Peyer's patch (tissue), 4 donors: ENCODE results near the gene AEBP2. TPM values are rescaled to one million over a fixed set of nuclear protein-coding genes. Genes with fewer than 3 reads are reported as not detected.

Source experiments
- DNase-seq, 3 donors: peaks; one replicate each; pipeline ENCODE4 v3.0.0-alpha.2; 2017 to 2019
- H3K27ac ChIP-seq, 4 donors: fragments of 200-600 bp; sonication (generic); one replicate each; pipeline ENCODE4 v1.5.1; 2016 to 2019
- H3K27me3 ChIP-seq, 2 donors: fragments of 200-600 bp; sonication (generic); one replicate each; pipeline ENCODE4 v1.5.1; 2019
- H3K36me3 ChIP-seq, 3 donors: fragments of 200-600 bp; sonication (generic); one replicate each; pipeline ENCODE4 v1.5.1; 2016 to 2019
- H3K4me1 ChIP-seq, 4 donors: fragments of 200-600 bp; sonication (generic); one replicate each; pipeline ENCODE4 v1.5.1; 2016 to 2019
- H3K4me3 ChIP-seq, 4 donors: fragments of 200-600 bp; sonication (generic); 1 replicate in 3 of 4; 2 replicates in 1 of 4; pipeline ENCODE4 v1.5.1; 2016 to 2019; ENCODE audit warnings: mild to moderate bottlenecking in 1 of 4
- H3K9me3 ChIP-seq, 4 donors: fragments of 200-600 bp; sonication (generic); one replicate each; pipeline ENCODE4 v1.5.1; 2016 to 2019; ENCODE audit warnings: mild to moderate bottlenecking in 1 of 4
- CTCF ChIP-seq, 6 experiments: fragments of 450-650 bp in 4 of 6; fragments of 200-600 bp in 2 of 6; sonication (generic) in 1 of 6; IDR thresholded peaks; one replicate each; pipeline ENCODE4 v1.5.1; 2017 to 2019; ENCODE audit warnings: antibody characterized with exemption in 6 of 6, mild to moderate bottlenecking in 3 of 6, moderate library complexity in 1 of 6
- POLR2A ChIP-seq, 2 donors: fragments of 450-650 bp; IDR thresholded peaks; one replicate each; pipeline ENCODE4 v1.5.1; 2017; ENCODE audit warnings: antibody characterized with exemption in 2 of 2, mild to moderate bottlenecking in 2 of 2, moderate library complexity in 2 of 2
- total RNA-seq, 4 donors: library from RNA; depleted of rRNA; stranded (reverse); fragments of >200 nt; gene quantifications; one replicate each; pipeline ENCODE4 v1.1.0, GENCODE V29; 2016

The AEBP2 gene
- total RNA-seq, 4 donors from 2014 or later: 22.9 to 58.4 (median 42.3) TPM

- Histone ChIP-seq H3K36me3 (no peaks in the 10 kb centered on the region), H3K27ac (no peak overlapping the region), H3K4me1 (no peaks in the 10 kb centered on the region), H3K4me3 (no peak overlapping the region), H3K27me3 (no peaks in the 10 kb centered on the region), H3K9me3 (no peaks in the 10 kb centered on the region)
- TF ChIP-seq CTCF (IDR thresholded peaks at IDR 0.05) (no peak), POLR2A (IDR thresholded peaks at IDR 0.05) (no peak)
- no peak for DNase-seq
Measured at GRCh38 chr12:19431407-19432308, 7.6 kb upstream of the AEBP2 start.

DNA sequence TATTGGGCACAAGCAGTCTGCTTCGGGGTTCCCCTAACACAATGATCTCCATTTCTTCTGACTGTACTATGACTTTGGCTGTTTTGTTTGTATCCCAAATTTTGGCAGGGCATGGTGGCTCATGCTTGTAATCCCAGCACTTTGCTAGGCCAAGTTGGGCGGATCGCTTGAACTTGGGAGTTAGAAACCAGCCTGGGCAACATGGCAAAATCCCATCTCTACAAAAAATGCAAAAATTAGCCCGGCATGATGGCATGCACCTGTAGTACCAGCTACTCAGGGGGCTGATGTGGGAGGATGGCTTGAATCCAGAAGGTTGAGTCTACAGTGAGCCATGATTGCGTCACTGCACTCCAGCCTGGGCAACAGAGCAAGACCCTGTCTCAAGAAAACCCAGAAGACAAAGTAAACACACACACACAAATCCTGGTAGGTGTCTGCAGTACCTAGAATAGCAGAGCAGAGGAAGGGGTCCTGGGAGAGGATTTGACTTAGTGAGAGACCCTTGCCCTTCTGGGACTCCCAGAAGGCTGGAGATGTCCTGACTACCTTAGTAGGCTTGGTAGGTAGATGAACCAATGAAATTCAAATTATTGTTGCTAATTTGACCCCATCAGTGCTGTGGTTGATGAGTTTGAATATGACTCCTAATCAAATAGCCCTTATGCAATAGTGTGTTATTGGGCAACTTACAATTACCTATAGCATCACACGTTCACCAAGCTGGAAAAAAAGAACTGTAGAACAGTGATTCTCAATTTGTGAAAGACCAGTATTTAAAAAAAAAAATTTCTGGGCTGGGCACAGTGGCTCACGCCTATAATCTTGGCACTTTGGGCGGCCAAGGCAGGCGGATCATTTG is 6.8 kb upstream of the AEBP2 start:
- no peak for DNase-seq
- H3K9me3 ChIP-seq: no peaks in the 10 kb centered on the region
- no peaks in the 10 kb centered on the region for H3K36me3 ChIP-seq
- TF ChIP-seq POLR2A (IDR thresholded peaks at IDR 0.05): no peak
- TF ChIP-seq CTCF (IDR thresholded peaks at IDR 0.05): no peak
- no peak overlapping the region for H3K27ac ChIP-seq
- H3K4me3 ChIP-seq: no peak overlapping the region
- no peaks in the 10 kb centered on the region for H3K27me3 ChIP-seq
- no peaks in the 10 kb centered on the region for H3K4me1 ChIP-seq

GRCh38 chr12:19434538-19434937 is 4.8 kb upstream of the AEBP2 start:
- no peak for TF ChIP-seq POLR2A (IDR thresholded peaks at IDR 0.05)
- Histone ChIP-seq H3K27ac (no peak overlapping the region), H3K36me3 (no peaks in the 10 kb centered on the region), H3K4me1 (no peaks in the 10 kb centered on the region), H3K27me3 (no peaks in the 10 kb centered on the region), H3K9me3 (no peaks in the 10 kb centered on the region), H3K4me3 (no peak overlapping the region)
- no peak for DNase-seq

DNA sequence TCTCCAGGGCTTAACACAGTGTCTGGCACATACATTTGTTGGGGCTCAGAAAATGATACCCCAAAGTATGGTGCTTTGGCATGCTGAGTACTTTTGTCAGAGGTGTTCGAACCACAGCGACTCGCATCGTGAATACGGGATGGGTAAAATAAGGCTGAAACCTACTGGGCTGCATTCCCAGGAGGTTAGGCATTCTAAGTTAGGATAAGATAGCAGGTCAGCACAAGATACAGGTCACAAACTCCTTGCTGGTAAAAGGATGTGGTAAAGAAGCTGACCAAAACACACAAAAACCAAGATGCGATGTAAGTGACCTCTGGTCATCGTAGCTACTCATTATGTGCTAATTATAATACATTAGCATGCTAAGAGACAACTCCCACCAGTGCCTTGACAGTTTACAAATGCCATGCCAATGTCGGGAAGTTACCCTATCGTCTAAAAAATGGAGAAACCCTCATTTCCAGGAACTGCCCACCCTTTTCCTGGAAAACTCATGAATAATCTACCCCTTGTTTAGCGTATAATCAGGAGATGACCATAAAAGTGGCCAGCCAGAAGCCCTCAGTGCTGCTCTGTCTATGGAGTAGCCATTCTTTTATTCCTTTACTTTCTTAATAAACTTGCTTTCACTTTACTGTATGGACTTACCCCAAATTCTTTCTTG is 3.3 kb upstream of the AEBP2 start:
- H3K9me3 ChIP-seq: no peaks in the 10 kb centered on the region
- no peaks in the 10 kb centered on the region for H3K4me1 ChIP-seq
- H3K36me3 ChIP-seq: no peaks in the 10 kb centered on the region
- H3K27me3 ChIP-seq: no peaks in the 10 kb centered on the region
- H3K4me3 ChIP-seq: no peak overlapping the region
- DNase-seq: no peak
- H3K27ac ChIP-seq: no peak overlapping the region
- TF ChIP-seq CTCF (IDR thresholded peaks at IDR 0.05) (no peak), POLR2A (IDR thresholded peaks at IDR 0.05) (no peak)

GRCh38 chr12:19436931-19437330 is 2.4 kb upstream of the AEBP2 start:
- H3K36me3 ChIP-seq: no peaks in the 10 kb centered on the region
- TF ChIP-seq POLR2A (IDR thresholded peaks at IDR 0.05) (no peak), CTCF (IDR thresholded peaks at IDR 0.05) (no peak)

More at GRCh38 chr12:19436931-19437330, 2.4 kb upstream of the AEBP2 start:
- no peaks in the 10 kb centered on the region for H3K27me3 ChIP-seq
- H3K9me3 ChIP-seq: no peaks in the 10 kb centered on the region
- H3K27ac ChIP-seq: no peak overlapping the region
- H3K4me1 ChIP-seq: peaks cover 0 to 7% (median 0%) of the 10 kb centered on the region in 4 donors
- DNase-seq: no peak
- H3K4me3 ChIP-seq: no peak overlapping the region
